GM21528 (cell line): ENCODE measurements around the gene METTL21C.

ENCODE experiments used
- ATAC-seq: cut with Tn5 transposase; IDR thresholded peaks from one replicate; pipeline ENCODE4 v1.9.1; 2021; ENCODE audit warnings: mild to moderate bottlenecking, moderate library complexity; ENCODE audit not compliant: unreplicated experiment, low FRiP score

Gene METTL21C

DNA sequence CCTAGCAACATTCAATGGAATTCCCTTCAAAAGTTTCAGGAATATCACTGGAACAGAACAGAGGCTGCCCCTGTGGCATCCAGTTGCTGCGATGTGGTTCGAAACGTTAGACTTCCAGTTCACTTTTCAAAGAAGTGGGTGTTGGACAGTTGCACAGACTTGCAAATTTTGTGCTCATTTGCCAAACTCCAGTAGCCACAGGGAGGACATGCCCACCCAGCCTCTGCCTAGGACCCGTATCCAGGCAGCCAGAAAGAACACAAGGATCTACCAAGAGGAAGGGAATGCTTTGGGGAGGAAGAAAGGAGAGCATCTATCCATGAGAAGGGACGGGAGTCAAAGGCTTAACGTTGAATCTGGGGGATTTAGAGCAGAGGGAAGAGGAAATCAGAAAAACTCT, at the start of gene METTL21C:
METTL21C (minus strand) TSS at position 108 of the 400 bp plus-strand sequence. CDS start 546 bp downstream, outside the sequence.
- ATAC-seq, result no peak

- no peak for ATAC-seq
Observed at GRCh38 chr13:102742506-102742905, 47.7 kb upstream of the METTL21C start.

DNA sequence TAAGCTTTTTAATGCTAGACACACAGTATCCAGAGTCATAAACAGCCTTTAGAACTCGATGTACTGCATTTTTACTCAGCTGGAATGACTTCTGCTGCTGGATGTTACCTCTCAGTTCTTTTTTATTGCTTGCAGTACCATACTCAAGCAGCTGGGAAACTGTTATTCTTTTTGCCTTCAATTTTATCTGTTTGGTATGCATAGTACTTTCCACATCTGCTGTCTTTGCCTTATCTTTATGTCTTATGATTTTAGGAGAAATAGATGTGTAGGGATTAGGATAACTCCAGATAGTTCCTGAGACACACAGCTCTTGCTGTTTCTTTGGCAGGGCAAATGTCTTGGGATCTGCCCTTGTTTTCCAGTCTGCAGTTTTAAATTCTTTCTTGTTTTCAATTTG, 47.3 kb upstream of the METTL21C start:
- no peak for ATAC-seq

- ATAC-seq, result no peak
Observed at GRCh38 chr13:102729560-102730270, 34.9 kb upstream of the METTL21C start.

- no peak for ATAC-seq
Observed at GRCh38 chr13:102726430-102726829, 31.6 kb upstream of the METTL21C start.

- no peak for ATAC-seq
Observed at GRCh38 chr13:102724923-102725322, 30.1 kb upstream of the METTL21C start.

DNA sequence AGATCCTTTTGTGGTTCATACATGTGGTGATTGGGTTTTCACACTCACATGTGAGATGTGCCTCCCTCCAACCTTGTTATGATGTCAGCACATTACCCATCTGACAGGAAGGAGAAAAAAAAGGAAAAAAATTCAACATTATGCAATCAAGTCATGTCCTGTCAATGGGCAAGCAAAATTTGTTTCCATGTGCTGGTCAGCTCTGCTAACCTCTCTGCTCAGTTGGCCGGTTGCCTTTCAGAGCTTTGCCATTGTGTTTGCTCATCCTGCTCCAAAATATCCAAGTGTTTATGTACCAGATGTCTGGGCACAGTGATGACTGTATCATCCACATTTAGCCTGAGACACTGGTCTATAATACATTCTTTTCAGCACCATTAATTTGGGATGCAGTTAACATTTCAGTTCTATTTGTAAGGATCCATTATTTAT, 27.0 kb upstream of the METTL21C start:
- no peak for ATAC-seq

DNA sequence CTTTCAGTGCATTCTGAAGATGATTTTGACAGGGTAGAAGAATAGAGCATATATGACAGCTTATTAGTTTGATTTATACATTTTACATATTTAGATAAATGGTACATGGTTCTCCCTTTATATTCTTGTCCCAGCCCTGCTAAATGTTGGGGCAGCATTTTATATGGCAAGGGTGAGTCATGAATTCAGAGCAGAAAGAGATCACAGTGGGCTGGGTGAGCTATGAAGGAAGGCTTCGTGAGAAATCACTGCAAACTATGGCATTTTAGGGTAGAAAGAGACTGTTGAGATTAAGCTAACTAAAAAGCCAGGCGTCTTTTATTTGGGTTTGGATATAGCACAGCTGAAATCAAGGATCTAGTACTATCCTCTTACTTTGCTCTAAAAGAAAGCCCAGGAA, 23.9 kb upstream of the METTL21C start:
- no peak for ATAC-seq

DNA sequence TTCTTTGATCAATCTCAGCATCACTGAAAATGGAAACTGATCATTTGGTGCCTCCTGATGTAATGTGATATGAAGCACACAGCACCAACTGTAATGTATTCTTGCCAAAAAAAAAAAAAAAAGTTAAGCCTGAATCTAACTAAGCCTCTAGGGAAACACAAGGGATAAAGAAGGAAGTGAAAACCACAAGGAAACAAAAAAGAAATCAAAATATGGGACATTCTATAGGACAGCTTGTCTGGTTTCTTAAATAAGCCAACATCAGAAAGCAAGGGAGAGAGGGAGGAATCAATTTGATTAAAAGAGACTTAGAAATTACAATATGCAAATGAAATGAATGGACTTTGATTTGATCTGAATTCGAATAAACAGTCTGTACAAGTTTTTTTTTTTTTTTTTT, 20.6 kb upstream of the METTL21C start:
- ATAC-seq, result no peak

- no peak for ATAC-seq
Observed at GRCh38 chr13:102710261-102710679, 15.4 kb upstream of the METTL21C start.

DNA sequence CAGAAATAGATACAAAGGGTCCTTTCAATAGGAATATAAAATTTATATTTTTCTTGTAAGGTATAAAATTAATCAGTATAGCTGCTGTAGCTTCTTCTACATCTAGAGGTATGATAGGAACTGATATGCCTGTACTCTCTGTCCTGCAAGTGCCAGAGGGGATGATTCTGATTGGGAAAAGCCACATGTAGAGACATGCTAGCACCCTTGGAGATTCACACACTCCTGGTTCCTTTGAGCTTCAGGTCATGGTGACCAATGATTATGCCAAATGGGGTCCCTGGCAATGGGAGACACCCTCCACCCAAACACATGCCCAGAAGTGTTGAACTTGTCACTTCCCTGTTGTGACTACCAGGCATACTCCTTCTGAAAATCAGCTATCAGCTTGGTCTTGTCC, 14.7 kb upstream of the METTL21C start:
- ATAC-seq, result no peak

DNA sequence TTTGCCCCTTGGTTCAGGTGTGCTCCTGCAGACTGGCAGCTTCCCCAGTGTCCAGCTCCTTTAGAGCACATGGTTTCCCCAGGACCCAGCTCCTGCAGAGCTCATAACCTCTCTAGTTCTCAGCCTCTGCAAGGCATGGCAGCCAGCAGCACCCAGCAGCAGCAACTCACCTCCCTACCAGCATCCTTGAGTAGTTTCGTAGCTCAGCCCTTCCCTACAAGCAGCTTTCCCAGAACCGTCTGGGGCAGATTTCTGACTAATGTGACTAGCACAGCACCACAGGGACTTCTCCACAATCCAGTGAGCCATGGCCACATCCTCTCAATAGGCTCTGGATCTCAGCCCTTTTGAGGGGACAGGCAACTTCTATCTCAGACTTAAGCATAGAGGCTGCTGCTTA, 14.1 kb upstream of the METTL21C start:
- ATAC-seq, result no peak

- no peak for ATAC-seq
Observed at GRCh38 chr13:102708211-102708610, 13.4 kb upstream of the METTL21C start.

DNA sequence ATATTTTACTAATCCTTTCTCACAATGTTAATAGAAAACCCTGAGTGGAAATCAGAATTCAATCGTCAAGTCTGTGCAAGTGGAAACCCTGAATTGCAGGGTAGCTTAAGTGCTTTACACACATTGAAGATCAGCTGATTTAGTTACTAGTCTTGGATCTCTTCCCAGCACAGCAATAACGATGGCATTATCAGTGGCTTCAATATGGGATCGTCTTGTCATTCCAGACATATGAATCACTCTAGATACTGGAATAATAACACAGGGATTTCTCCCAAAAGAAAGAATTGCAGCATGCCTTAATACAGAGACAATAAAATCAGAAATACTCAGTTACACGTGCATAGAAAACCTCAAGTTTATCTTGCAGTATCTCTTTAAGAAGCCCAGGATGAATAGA, 12.6 kb upstream of the METTL21C start:
- no peak for ATAC-seq

GRCh38 chr13:102704238-102705058, 9.6 kb upstream of the METTL21C start:
- ATAC-seq, result no peak

DNA sequence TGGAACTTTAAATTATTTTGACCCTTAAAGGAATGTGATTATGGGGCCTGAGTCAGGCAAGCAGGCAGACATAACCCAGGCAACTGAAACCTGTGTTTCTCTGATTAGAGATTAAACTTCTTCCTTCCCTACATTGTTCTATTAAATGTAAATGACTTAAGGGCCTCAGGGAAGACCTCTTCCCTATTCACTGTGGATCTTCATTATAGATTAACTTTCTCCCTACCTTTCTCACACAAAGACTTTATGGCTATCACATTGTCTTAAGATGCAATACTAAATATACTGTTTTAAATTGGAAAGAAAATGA, 8.8 kb upstream of the METTL21C start:
- no peak for ATAC-seq

- ATAC-seq, result no peak
Observed at GRCh38 chr13:102702965-102703725, 8.3 kb upstream of the METTL21C start.

GRCh38 chr13:102701331-102701730, 6.5 kb upstream of the METTL21C start:
- no peak for ATAC-seq

GRCh38 chr13:102700088-102701031, 5.5 kb upstream of the METTL21C start:
- ATAC-seq, result no peak

DNA sequence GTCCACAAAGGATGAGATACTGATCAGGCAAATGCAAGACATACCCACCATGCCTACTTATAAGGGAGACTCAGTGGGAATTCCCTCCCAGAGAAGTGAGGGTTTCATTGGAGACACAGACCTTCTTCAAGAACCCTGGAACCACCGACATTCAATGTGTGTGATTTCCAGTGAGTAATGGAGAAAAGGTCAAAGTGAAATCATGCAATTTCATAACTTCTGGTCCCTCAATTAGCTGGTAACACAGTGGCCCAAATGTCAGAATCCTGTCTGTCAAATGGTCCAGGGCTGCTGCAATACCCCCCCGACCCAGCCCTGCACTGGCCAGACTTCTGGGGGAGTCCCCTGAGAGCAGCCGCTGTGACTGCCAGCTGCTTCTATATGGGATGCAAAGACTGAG, 4.7 kb upstream of the METTL21C start:
- ATAC-seq, result no peak
